Hepatocyte (in vitro differentiated cells): Measurements from ENCODE around the gene TMPRSS7. TPM values are rescaled to one million over a fixed set of nuclear protein-coding genes. Genes with fewer than 3 reads are reported as not detected.
A peak's percentile ranks its signal among the peaks of the same experiment; 100 is the strongest.

Experiments
- DNase-seq: peaks from one replicate; pipeline ENCODE4 v3.0.0-alpha.2; 2016; ENCODE audit warnings: low spot score
- H2AFZ ChIP-seq: fragments of 200-600 bp; sonication (generic); 2 replicates; pipeline ENCODE4 v1.6.0; 2016; ENCODE audit warnings: antibody characterized with exemption, mild to moderate bottlenecking
- H3K27ac ChIP-seq: fragments of 200-600 bp; sonication (generic); 2 replicates; pipeline ENCODE4 v1.5.1; 2016; ENCODE audit warnings: mild to moderate bottlenecking
- H3K27me3 ChIP-seq: fragments of 200-600 bp; sonication (generic); 2 replicates; pipeline ENCODE4 v1.6.1; 2016
- H3K36me3 ChIP-seq: fragments of 200-600 bp; sonication (generic); replicated peaks from 2 replicates; pipeline ENCODE4 v1.5.1; 2016; ENCODE audit warnings: low read depth; ENCODE audit not compliant: insufficient read depth
- H3K4me1 ChIP-seq: fragments of 200-600 bp; sonication (generic); 2 replicates; pipeline ENCODE4 v1.5.1; 2016; ENCODE audit warnings: mild to moderate bottlenecking, moderate library complexity; ENCODE audit not compliant: insufficient read depth
- H3K4me2 ChIP-seq: fragments of 200-600 bp; sonication (generic); 2 replicates; pipeline ENCODE4 v1.6.0; 2016
- H3K4me3 ChIP-seq: fragments of 200-600 bp; sonication (generic); 2 replicates; pipeline ENCODE4 v1.5.1; 2016; ENCODE audit warnings: mild to moderate bottlenecking
- H3K79me2 ChIP-seq: fragments of 200-600 bp; sonication (generic); 2 replicates; pipeline ENCODE4 v1.6.0; 2017; ENCODE audit warnings: mild to moderate bottlenecking
- H3K9me2 ChIP-seq: fragments of 200-600 bp; sonication (generic); replicated peaks from 2 replicates; pipeline ENCODE4 v1.6.0; 2017; ENCODE audit warnings: mild to moderate bottlenecking; ENCODE audit not compliant: insufficient read depth
- H3K9me3 ChIP-seq: fragments of 200-600 bp; sonication (generic); 2 replicates; pipeline ENCODE4 v1.5.1; 2016; ENCODE audit warnings: low read depth, mild to moderate bottlenecking
- H4K20me1 ChIP-seq: fragments of 200-600 bp; sonication (generic); 2 replicates; pipeline ENCODE4 v1.6.0; 2016; ENCODE audit warnings: mild to moderate bottlenecking; ENCODE audit not compliant: insufficient read depth, poor library complexity, severe bottlenecking
- CTCF ChIP-seq: fragments of 200-600 bp; sonication (generic); IDR thresholded peaks from 2 replicates; pipeline ENCODE4 v1.5.1; 2016; ENCODE audit warnings: antibody characterized with exemption, mild to moderate bottlenecking; ENCODE audit not compliant: poor library complexity
- EZH2 ChIP-seq: fragments of 200-600 bp; sonication (generic); IDR thresholded peaks from 2 replicates; pipeline ENCODE4 v1.6.1; 2016; ENCODE audit warnings: antibody characterized with exemption, mild to moderate bottlenecking, borderline replicate concordance
- EZH2phosphoT487 ChIP-seq: fragments of 200-600 bp; sonication (generic); IDR thresholded peaks from one replicate; pipeline ENCODE4 v1.6.1; 2018; ENCODE audit warnings: antibody characterized with exemption, mild to moderate bottlenecking, low read depth, moderate library complexity; ENCODE audit not compliant: unreplicated experiment, severe bottlenecking
- WGBS: methylation state at CpG from one replicate; pipeline ENCODE4 v1.1.6; 2016; ENCODE audit warnings: low lambda C conversion rate; ENCODE audit errors: missing lambda C conversion rate; 5-methylcytosine and 5-hydroxymethylcytosine counted together
- polyA plus RNA-seq: library from polyadenylated mRNA; unstranded; fragments of >200 nt; fragmentation: Nextera tagmentation; extraction: Ambion mirVana; gene quantifications from 2 replicates; pipeline ENCODE4 v1.2.1, GENCODE V29; 2016
- total RNA-seq: library from RNA; depleted of rRNA; stranded (reverse); fragments of >200 nt; gene quantifications from 2 replicates; pipeline ENCODE4 v1.2.3, GENCODE V29; 2014

The TMPRSS7 gene
- total and polyA plus RNA-seq, 2 experiments from 2014 or later: 0.06 TPM; not detected in 1

GRCh38 chr3:112004669-112005068, 29.9 kb upstream of the TMPRSS7 start:
- H3K4me2 ChIP-seq: no peak overlapping the region
- H3K36me3 ChIP-seq: no peaks in the 10 kb centered on the region
- H3K79me2 ChIP-seq: no peaks in the 10 kb centered on the region
- H3K9me2 ChIP-seq: no peaks in the 10 kb centered on the region
- peaks cover 9% of the 10 kb centered on the region for H3K4me1 ChIP-seq
- H4K20me1 ChIP-seq: no peaks in the 10 kb centered on the region
- no peaks in the 10 kb centered on the region for H3K9me3 ChIP-seq
- DNase-seq: peak; percentile 44
- TF ChIP-seq CTCF: no peak
- TF ChIP-seq EZH2phosphoT487: no peak
- no peak for TF ChIP-seq EZH2
- no peak overlapping the region for H2AFZ ChIP-seq
- H3K4me3 ChIP-seq: no peak overlapping the region
- H3K27me3 ChIP-seq: peaks cover 15% of the 10 kb centered on the region
- peak overlapping the region; percentile 13 for H3K27ac ChIP-seq
- WGBS: 87% methylated on average over 2 of the region's 2 CpGs

GRCh38 chr3:112005091-112005672, 29.4 kb upstream of the TMPRSS7 start:
- peaks cover 11% of the 10 kb centered on the region for H3K27me3 ChIP-seq
- peaks cover 9% of the 10 kb centered on the region for H3K4me1 ChIP-seq
- no peak overlapping the region for H3K4me3 ChIP-seq
- no peaks in the 10 kb centered on the region for H3K79me2 ChIP-seq
- no peak overlapping the region for H2AFZ ChIP-seq
- no peak overlapping the region for H3K4me2 ChIP-seq
- no peaks in the 10 kb centered on the region for H3K36me3 ChIP-seq
- 55% methylated on average over 4 of the region's 4 CpGs for WGBS
- no peaks in the 10 kb centered on the region for H3K9me3 ChIP-seq
- no peak for DNase-seq
- H3K9me2 ChIP-seq: no peaks in the 10 kb centered on the region
- H4K20me1 ChIP-seq: no peaks in the 10 kb centered on the region
- H3K27ac ChIP-seq: peak overlapping the region; percentile 13
- TF ChIP-seq EZH2phosphoT487 (no peak), CTCF (no peak), EZH2 (no peak)

GRCh38 chr3:112007633-112008032, 26.9 kb upstream of the TMPRSS7 start:
- H3K9me2 ChIP-seq: no peaks in the 10 kb centered on the region
- no peak overlapping the region for H3K4me2 ChIP-seq
- peaks cover 4% of the 10 kb centered on the region for H3K4me1 ChIP-seq
- H3K27me3 ChIP-seq: no peaks in the 10 kb centered on the region
- no peak for DNase-seq
- no peaks in the 10 kb centered on the region for H3K9me3 ChIP-seq
- no peak overlapping the region for H3K4me3 ChIP-seq
- WGBS: 73% methylated on average over 1 of the region's 1 CpG
- H2AFZ ChIP-seq: no peak overlapping the region
- H3K36me3 ChIP-seq: no peaks in the 10 kb centered on the region
- no peaks in the 10 kb centered on the region for H3K79me2 ChIP-seq
- H4K20me1 ChIP-seq: no peaks in the 10 kb centered on the region
- no peak overlapping the region for H3K27ac ChIP-seq
- TF ChIP-seq CTCF: no peak
- no peak for TF ChIP-seq EZH2phosphoT487
- TF ChIP-seq EZH2: no peak

- Histone ChIP-seq H3K4me3 (no peak overlapping the region), H3K79me2 (no peaks in the 10 kb centered on the region), H2AFZ (no peak overlapping the region), H3K27ac (no peak overlapping the region), H3K9me3 (no peaks in the 10 kb centered on the region), H3K27me3 (no peaks in the 10 kb centered on the region), H3K9me2 (no peaks in the 10 kb centered on the region), H3K36me3 (no peaks in the 10 kb centered on the region), H4K20me1 (no peaks in the 10 kb centered on the region), H3K4me2 (no peak overlapping the region), H3K4me1 (peaks cover 4% of the 10 kb centered on the region)
- WGBS: 79% methylated on average over 2 of the region's 2 CpGs
- no peak for DNase-seq
- TF ChIP-seq CTCF: no peak
These were observed 24.9 kb upstream of the TMPRSS7 start for GRCh38 chr3:112009670-112010069.
